HL-60 (cell line): ENCODE results near the gene SNTG2.
"Not testable (repeated sequence)": the region's sequence is repeated elsewhere in the genome, so short reads cannot be mapped to it uniquely, and the experiment has no call there.

ENCODE experiments used
- CTCF ChIP-seq: IDR thresholded peaks from one replicate; pipeline ENCODE4 v1.5.1; 2011; ENCODE audit warnings: low read length, control low read depth, inconsistent platforms; ENCODE audit not compliant: insufficient read depth
- GABPA ChIP-seq: IDR thresholded peaks from 2 replicates; pipeline ENCODE4 v1.6.1; 2012; ENCODE audit warnings: low read depth
- POLR2AphosphoS5 ChIP-seq: IDR thresholded peaks from 2 replicates; pipeline ENCODE4 v1.6.1; 2012; ENCODE audit warnings: low read depth
- REST ChIP-seq: IDR thresholded peaks from 2 replicates; pipeline ENCODE4 v1.6.1; 2012; ENCODE audit warnings: low read depth; ENCODE audit not compliant: insufficient replicate concordance
- SPI1 ChIP-seq: IDR thresholded peaks from 2 replicates; pipeline ENCODE4 v1.6.1; 2012; ENCODE audit warnings: low read depth, mild to moderate bottlenecking, borderline replicate concordance

- TF ChIP-seq CTCF, GABPA, SPI1, REST, POLR2AphosphoS5: not testable (repeated sequence)
These were observed 143.0 kb downstream of the SNTG2 start for GRCh38 chr2:1093668-1094067.
